IMR-90 (cell line): ENCODE results near the gene GLCE. TPM values are rescaled to one million over a fixed set of nuclear protein-coding genes. Genes with fewer than 3 reads are reported as not detected.

ENCODE experiments used
- ATAC-seq: fragments of 200-7000 bp; cut with Tn5 transposase; 2 replicates; pipeline ENCODE4 v1.9.1; 2020; ENCODE audit warnings: low read depth, mild to moderate bottlenecking, moderate library complexity
- BruUV-seq: library from RNA; stranded (reverse); fragments of 400-500 nt; replicated peaks from 2 replicates; lab custom pipeline; 2021; lab: Mats Ljungman, UMichigan
- CTCF ChIA-PET: fragments of 300-600 bp; formaldehyde crosslinking; extraction: SDS; loops from one replicate; lab custom pipeline; 2021; ENCODE audit warnings: antibody characterized with exemption; lab: Yijun Ruan, JAX
- POLR2A ChIA-PET: fragments of 300-600 bp; sonication (Branson Sonifier 250); formaldehyde crosslinking; loops from one replicate; lab custom pipeline; 2022; ENCODE audit warnings: antibody characterized with exemption; ENCODE audit not compliant: unreplicated experiment; lab: Charles Lee
- DNase-seq: peaks from one replicate; pipeline ENCODE4 v3.0.0; 2013
- H2AFZ ChIP-seq: replicated peaks from 2 replicates; pipeline ENCODE3; 2013; ENCODE audit warnings: low read length, mild to moderate bottlenecking; ENCODE audit not compliant: poor library complexity
- H2AK5ac ChIP-seq: 2 replicates; pipeline ENCODE4 v1.6.1; 2013; ENCODE audit warnings: low read depth, low read length, inconsistent platforms
- H2AK9ac ChIP-seq: replicated peaks from 2 replicates; pipeline ENCODE3; 2013; ENCODE audit warnings: mild to moderate bottlenecking, low read depth, low read length, moderate library complexity; ENCODE audit not compliant: poor library complexity
- H2BK120ac ChIP-seq: 2 replicates; pipeline ENCODE4 v1.6.1; 2013; ENCODE audit warnings: low read depth, low read length, inconsistent platforms
- H2BK15ac ChIP-seq: 3 replicates; pipeline ENCODE4 v1.6.1; 2013; ENCODE audit warnings: low read depth, low read length, inconsistent platforms
- H2BK20ac ChIP-seq: 2 replicates; pipeline ENCODE4 v1.6.1; 2013; ENCODE audit warnings: low read depth, mild to moderate bottlenecking, inconsistent platforms, low read length, moderate library complexity
- H2BK5ac ChIP-seq: 2 replicates; pipeline ENCODE4 v1.6.1; 2013; ENCODE audit warnings: mild to moderate bottlenecking, low read depth, low read length, inconsistent platforms; ENCODE audit not compliant: poor library complexity, severe bottlenecking
- H3K14ac ChIP-seq: replicated peaks from 2 replicates; pipeline ENCODE4 v1.6.1; 2013; ENCODE audit warnings: low read depth, low read length, inconsistent platforms
- H3K18ac ChIP-seq: 2 replicates; pipeline ENCODE4 v1.6.1; 2013; ENCODE audit warnings: low read depth, low read length, control low read depth
- H3K23ac ChIP-seq: 2 replicates; pipeline ENCODE4 v1.6.1; 2013; ENCODE audit warnings: low read depth, low read length, inconsistent platforms
- H3K27ac ChIP-seq: 2 replicates; pipeline ENCODE4 v1.5.1; 2013; ENCODE audit warnings: mild to moderate bottlenecking, control low read depth, low read length; ENCODE audit not compliant: insufficient read depth
- H3K27me3 ChIP-seq: 2 replicates; pipeline ENCODE4 v1.6.1; 2013; ENCODE audit warnings: low read length; ENCODE audit not compliant: control insufficient read depth, insufficient read depth
- H3K36me3 ChIP-seq: 2 replicates; pipeline ENCODE4 v1.6.1; 2013; ENCODE audit warnings: low read length, mixed read lengths; ENCODE audit not compliant: control insufficient read depth, insufficient read depth
- H3K4ac ChIP-seq: 2 replicates; pipeline ENCODE4 v1.6.1; 2013; ENCODE audit warnings: low read depth, low read length, inconsistent platforms
- H3K4me1 ChIP-seq: 2 replicates; pipeline ENCODE4 v1.6.1; 2013; ENCODE audit warnings: low read length, mixed read lengths; ENCODE audit not compliant: control insufficient read depth, insufficient read depth
- H3K4me2 ChIP-seq: 2 replicates; pipeline ENCODE4 v1.6.1; 2013; ENCODE audit warnings: low read depth, mild to moderate bottlenecking, control low read depth, low read length, moderate library complexity
- H3K4me3 ChIP-seq: 2 replicates; pipeline ENCODE4 v1.5.1; 2013; ENCODE audit warnings: low read depth, mild to moderate bottlenecking, control low read depth, low read length, moderate library complexity; ENCODE audit not compliant: insufficient read depth
- H3K56ac ChIP-seq: 2 replicates; pipeline ENCODE4 v1.6.1; 2013; ENCODE audit warnings: low read length, inconsistent platforms; ENCODE audit not compliant: insufficient read depth; ENCODE audit errors: extremely low read depth
- H3K79me1 ChIP-seq, 2 experiments: 2 replicates each; pipeline ENCODE4 v1.6.1; 2013; ENCODE audit warnings: low read length in 2 of 2, inconsistent platforms in 1 of 2, low read depth in 1 of 2
- H3K9ac ChIP-seq: 2 replicates; pipeline ENCODE4 v1.6.1; 2013; ENCODE audit warnings: low read depth, low read length, control low read depth
- H3K9me1 ChIP-seq: 2 replicates; pipeline ENCODE4 v1.6.1; 2013; ENCODE audit warnings: low read length, inconsistent platforms; ENCODE audit not compliant: insufficient read depth
- H3K9me3 ChIP-seq: 2 replicates; pipeline ENCODE4 v1.6.1; 2013; ENCODE audit warnings: low read length; ENCODE audit not compliant: control insufficient read depth, insufficient read depth
- H4K20me1 ChIP-seq: 2 replicates; pipeline ENCODE4 v1.6.1; 2013; ENCODE audit warnings: low read length, inconsistent platforms; ENCODE audit not compliant: insufficient read depth
- H4K5ac ChIP-seq: 2 replicates; pipeline ENCODE4 v1.6.1; 2013; ENCODE audit warnings: mild to moderate bottlenecking, low read depth, low read length, control low read depth
- H4K8ac ChIP-seq, 2 experiments: 2 replicates each; pipeline ENCODE4 v1.6.1; 2013; ENCODE audit warnings: low read depth in 2 of 2, low read length in 2 of 2, control low read depth in 1 of 2, inconsistent platforms in 1 of 2
- H4K91ac ChIP-seq: 2 replicates; pipeline ENCODE4 v1.6.1; 2013; ENCODE audit warnings: low read depth, low read length, inconsistent platforms; ENCODE audit not compliant: insufficient read depth
- MXI1 ChIP-seq: IDR thresholded peaks from 2 replicates; pipeline ENCODE4 v1.6.1; 2012; ENCODE audit warnings: low read depth, mild to moderate bottlenecking, low read length, moderate library complexity, borderline replicate concordance
- RCOR1 ChIP-seq: IDR thresholded peaks from 2 replicates; pipeline ENCODE4 v1.6.1; 2012; ENCODE audit warnings: mild to moderate bottlenecking, low read length, improper control_type of control experiment; ENCODE audit not compliant: insufficient replicate concordance
- WGBS, 2 experiments: methylation state at CpG; one replicate each; pipeline versions ENCODE4 v1.1.5 to v1.1.7; 2013; ENCODE audit warnings: missing lambda C conversion rate in 2 of 2; ENCODE audit not compliant: insufficient read length in 1 of 2; ENCODE audit errors: extremely low coverage in 2 of 2; 5-methylcytosine and 5-hydroxymethylcytosine counted together
- dilution Hi-C: fragments of 300-500 bp; cut with HindIII; formaldehyde crosslinking; loops from one replicate; pipeline ENCODE4 v1.14.3; 2018; ENCODE audit warnings: low sequenced_read_pairs; ENCODE audit not compliant: unreplicated experiment
- in situ Hi-C: fragments of 300-500 bp; cut with MboI; formaldehyde crosslinking; loops from 3 replicates; pipeline ENCODE4 v1.14.3; 2019; ENCODE audit warnings: low sequenced_read_pairs, inconsistent platforms, mixed read lengths
- intact Hi-C: fragments of 100-400 bp; cut with micrococcal nuclease; formaldehyde crosslinking; loops from 2 replicates; pipeline ENCODE4 v1.10.0; 2022
- polyA plus RNA-seq, 3 experiments: library from polyadenylated mRNA; depleted of rRNA; stranded (reverse); fragments of >200 nt; gene quantifications; 2 replicates each; pipeline ENCODE4 v1.2.3, GENCODE V29; 2012; ENCODE audit warnings: low replicate concordance in 1 of 3
- total RNA-seq: library from RNA; depleted of rRNA; stranded (reverse); fragments of >200 nt; gene quantifications from 2 replicates; pipeline ENCODE4 v1.2.3, GENCODE V29; 2012

Gene GLCE
- total and polyA plus RNA-seq, 2 of the 4 experiments (the other 2 are of a cell fraction): 15.3 to 29.6 TPM

DNA sequence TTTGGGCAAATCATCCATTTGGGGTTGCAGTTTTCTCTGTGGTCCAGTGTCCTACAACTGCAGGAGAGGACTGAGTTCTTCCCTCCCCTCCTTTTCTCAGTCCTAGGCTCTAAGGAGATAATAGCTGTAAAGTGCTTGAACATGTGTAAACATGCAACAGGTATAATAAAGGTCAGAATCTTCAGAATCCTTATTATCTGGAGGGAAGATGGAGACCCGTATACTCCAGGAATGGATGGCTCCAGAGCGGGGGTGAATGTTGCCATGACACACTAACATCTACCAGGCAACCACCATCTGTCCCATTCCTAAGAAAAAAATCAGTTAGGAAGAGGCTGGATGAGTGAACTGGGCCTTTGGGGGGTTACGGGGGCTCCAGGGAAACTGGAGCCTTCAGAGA, 39.7 kb upstream of the GLCE start:
- H3K56ac ChIP-seq: no peak overlapping the region
- no peaks in the 10 kb centered on the region for H3K79me1 ChIP-seq
- no peaks in the 10 kb centered on the region for H3K9me3 ChIP-seq
- WGBS, 2 experiments: 100% methylated on average over 1 of the region's 3 CpGs; no CpG with 5 or more reads in 1 of the 2 experiments
- ATAC-seq: no peak
- H4K5ac ChIP-seq: no peak overlapping the region
- POLR2A ChIA-PET: no interaction called here
- no peak overlapping the region for H2AFZ ChIP-seq
- no peak overlapping the region for H3K14ac ChIP-seq
- H2AK5ac ChIP-seq: no peak overlapping the region
- no peak for DNase-seq
- no peak overlapping the region for H3K23ac ChIP-seq
- H3K9me1 ChIP-seq: no peaks in the 10 kb centered on the region
- no peak overlapping the region for H2BK5ac ChIP-seq
- H4K8ac ChIP-seq: no peak overlapping the region
- H3K4ac ChIP-seq: no peak overlapping the region
- H4K91ac ChIP-seq: no peak overlapping the region
- no peak overlapping the region for H2BK120ac ChIP-seq
- no peak overlapping the region for H2BK20ac ChIP-seq
- intact Hi-C loops (no loop called here), in situ Hi-C loops (no loop called here), dilution Hi-C loops (no loop called here)
- H4K20me1 ChIP-seq: no peaks in the 10 kb centered on the region
- H3K4me2 ChIP-seq: no peak overlapping the region
- no peak overlapping the region for H3K18ac ChIP-seq
- H3K27me3 ChIP-seq: peaks cover 62% of the 10 kb centered on the region
- TF ChIP-seq RCOR1 (no peak), MXI1 (no peak)
- CTCF ChIA-PET: no interaction called here
- no peak overlapping the region for H3K9ac ChIP-seq
- H2BK15ac ChIP-seq: no peak overlapping the region
- no peak overlapping the region for H3K4me3 ChIP-seq
- no TSS peak for BruUV-seq
- no peak overlapping the region for H2AK9ac ChIP-seq
- H3K27ac ChIP-seq: no peak overlapping the region
- no peaks in the 10 kb centered on the region for H3K36me3 ChIP-seq
- peaks cover 6% of the 10 kb centered on the region; the same call in 1 of the 2 replicates for H3K4me1 ChIP-seq
